ENCODE measurements around the gene E2F4.
A peak's percentile ranks its signal among the peaks of the same experiment; 100 is the strongest.

The E2F4 gene

GRCh38 chr16:67227567-67227921, 35.6 kb downstream of the E2F4 start:
- Histone ChIP-seq H2BK15ac (replicated peaks; ENCODE audit: low read depth) (no peak overlapping the region), H3K18ac (ENCODE audit: low read length) (no peak overlapping the region), H3K27me3 (ENCODE audit: insufficient read depth, low read length, poor library complexity) (no peaks in the 10 kb centered on the region), H3K4me3 (ENCODE audit: low read length) (peak overlapping the region; percentile 100), H3K56ac (ENCODE audit: low read length) (peak overlapping the region; percentile 96), H3K79me2 (ENCODE audit: control insufficient read depth, insufficient read depth, low read length) (peaks cover 13% of the 10 kb centered on the region), H3K9ac (ENCODE audit: low read length) (peak overlapping the region; percentile 97), H3K79me1 (ENCODE audit: low read length) (peaks cover 15% of the 10 kb centered on the region), H3K23ac (ENCODE audit: low read length) (no peak overlapping the region), H3K4me2 (ENCODE audit: low read length) (peak overlapping the region; percentile 99), H4K8ac (ENCODE audit: low read depth, low read length) (no peak overlapping the region), H3K36me3 (ENCODE audit: control insufficient read depth, insufficient read depth, low read length) (peaks cover 19% of the 10 kb centered on the region), H2BK5ac (ENCODE audit: low read length) (no peak overlapping the region), H2BK120ac (ENCODE audit: low read depth, low read length) (no peak overlapping the region), H3K4ac (ENCODE audit: low read depth, low read length) (no peak overlapping the region), H3K27ac (ENCODE audit: low read depth, low read length) (no peak overlapping the region), H3K4me1 (ENCODE audit: control insufficient read depth, low read depth, low read length) (peaks cover 2% of the 10 kb centered on the region), H2AK5ac (ENCODE audit: low read length) (no peak overlapping the region), H4K5ac (ENCODE audit: low read length) (no peak overlapping the region)
- DNase-seq: no peak
- WGBS (ENCODE audit: extremely low coverage, insufficient coverage, low lambda C conversion rate): no CpG with 5 or more reads among the region's 12 CpGs

- Histone ChIP-seq H4K8ac (ENCODE audit: low read depth, low read length) (no peak overlapping the region), H3K56ac (ENCODE audit: low read length) (no peak overlapping the region), H2BK15ac (replicated peaks; ENCODE audit: low read depth) (no peak overlapping the region), H3K23ac (ENCODE audit: low read length) (no peak overlapping the region), H3K79me2 (ENCODE audit: control insufficient read depth, insufficient read depth, low read length) (peaks cover 13% of the 10 kb centered on the region), H3K18ac (ENCODE audit: low read length) (no peak overlapping the region), H2AK5ac (ENCODE audit: low read length) (no peak overlapping the region), H3K27ac (ENCODE audit: low read depth, low read length) (no peak overlapping the region), H3K79me1 (ENCODE audit: low read length) (peaks cover 15% of the 10 kb centered on the region), H3K36me3 (ENCODE audit: control insufficient read depth, insufficient read depth, low read length) (peaks cover 19% of the 10 kb centered on the region), H3K27me3 (ENCODE audit: insufficient read depth, low read length, poor library complexity) (no peaks in the 10 kb centered on the region), H3K4me1 (ENCODE audit: control insufficient read depth, low read depth, low read length) (peaks cover 2% of the 10 kb centered on the region), H4K5ac (ENCODE audit: low read length) (no peak overlapping the region), H3K4ac (ENCODE audit: low read depth, low read length) (no peak overlapping the region), H2BK5ac (ENCODE audit: low read length) (no peak overlapping the region), H3K4me2 (ENCODE audit: low read length) (peak overlapping the region; percentile 99), H3K9ac (ENCODE audit: low read length) (peak overlapping the region; percentile 97), H3K4me3 (ENCODE audit: low read length) (no peak overlapping the region), H2BK120ac (ENCODE audit: low read depth, low read length) (no peak overlapping the region)
- no peak for DNase-seq
- WGBS (ENCODE audit: extremely low coverage, insufficient coverage, low lambda C conversion rate): no CpG with 5 or more reads among the region's 9 CpGs
Observed at GRCh38 chr16:67228034-67228785, 36.3 kb downstream of the E2F4 start.

- Histone ChIP-seq H4K5ac (ENCODE audit: low read length) (no peak overlapping the region), H3K4me1 (ENCODE audit: control insufficient read depth, low read depth, low read length) (peaks cover 2% of the 10 kb centered on the region), H3K27ac (ENCODE audit: low read depth, low read length) (no peak overlapping the region), H3K4ac (ENCODE audit: low read depth, low read length) (no peak overlapping the region), H2BK120ac (ENCODE audit: low read depth, low read length) (no peak overlapping the region), H3K23ac (ENCODE audit: low read length) (no peak overlapping the region), H4K8ac (ENCODE audit: low read depth, low read length) (no peak overlapping the region), H2AK5ac (ENCODE audit: low read length) (no peak overlapping the region), H3K56ac (ENCODE audit: low read length) (no peak overlapping the region), H3K18ac (ENCODE audit: low read length) (no peak overlapping the region), H2BK5ac (ENCODE audit: low read length) (no peak overlapping the region), H3K79me2 (ENCODE audit: control insufficient read depth, insufficient read depth, low read length) (peaks cover 13% of the 10 kb centered on the region), H3K36me3 (ENCODE audit: control insufficient read depth, insufficient read depth, low read length) (peaks cover 21% of the 10 kb centered on the region), H3K4me2 (ENCODE audit: low read length) (no peak overlapping the region), H3K4me3 (ENCODE audit: low read length) (no peak overlapping the region), H2BK15ac (replicated peaks; ENCODE audit: low read depth) (no peak overlapping the region), H3K9ac (ENCODE audit: low read length) (no peak overlapping the region), H3K79me1 (ENCODE audit: low read length) (peaks cover 15% of the 10 kb centered on the region), H3K27me3 (ENCODE audit: insufficient read depth, low read length, poor library complexity) (no peaks in the 10 kb centered on the region)
- no CpG with 5 or more reads among the region's 9 CpGs for WGBS (ENCODE audit: extremely low coverage, insufficient coverage, low lambda C conversion rate)
- DNase-seq: no peak
Observed at GRCh38 chr16:67228905-67229304, 37.0 kb downstream of the E2F4 start.

- H4K8ac ChIP-seq (ENCODE audit: low read depth, low read length): no peak overlapping the region
- H2BK15ac ChIP-seq (replicated peaks; ENCODE audit: low read depth): no peak overlapping the region
- DNase-seq: no peak
- no peaks in the 10 kb centered on the region for H3K27me3 ChIP-seq (ENCODE audit: insufficient read depth, low read length, poor library complexity)
- no peak overlapping the region for H2BK5ac ChIP-seq (ENCODE audit: low read length)
- H3K23ac ChIP-seq (ENCODE audit: low read length): no peak overlapping the region
- H3K27ac ChIP-seq (ENCODE audit: low read depth, low read length): no peak overlapping the region
- H2BK120ac ChIP-seq (ENCODE audit: low read depth, low read length): no peak overlapping the region
- H4K5ac ChIP-seq (ENCODE audit: low read length): no peak overlapping the region
- no peak overlapping the region for H3K4me2 ChIP-seq (ENCODE audit: low read length)
- peaks cover 15% of the 10 kb centered on the region for H3K79me1 ChIP-seq (ENCODE audit: low read length)
- no peak overlapping the region for H3K4me3 ChIP-seq (ENCODE audit: low read length)
- H3K4ac ChIP-seq (ENCODE audit: low read depth, low read length): no peak overlapping the region
- H3K36me3 ChIP-seq (ENCODE audit: control insufficient read depth, insufficient read depth, low read length): peaks cover 21% of the 10 kb centered on the region
- H3K18ac ChIP-seq (ENCODE audit: low read length): no peak overlapping the region
- no CpG with 5 or more reads among the region's 32 CpGs for WGBS (ENCODE audit: extremely low coverage, insufficient coverage, low lambda C conversion rate)
- H3K4me1 ChIP-seq (ENCODE audit: control insufficient read depth, low read depth, low read length): no peaks in the 10 kb centered on the region
- no peak overlapping the region for H3K9ac ChIP-seq (ENCODE audit: low read length)
- H2AK5ac ChIP-seq (ENCODE audit: low read length): no peak overlapping the region
- H3K79me2 ChIP-seq (ENCODE audit: control insufficient read depth, insufficient read depth, low read length): peaks cover 13% of the 10 kb centered on the region
- H3K56ac ChIP-seq (ENCODE audit: low read length): no peak overlapping the region
Observed at GRCh38 chr16:67229906-67230808, 38.2 kb downstream of the E2F4 start.

DNA sequence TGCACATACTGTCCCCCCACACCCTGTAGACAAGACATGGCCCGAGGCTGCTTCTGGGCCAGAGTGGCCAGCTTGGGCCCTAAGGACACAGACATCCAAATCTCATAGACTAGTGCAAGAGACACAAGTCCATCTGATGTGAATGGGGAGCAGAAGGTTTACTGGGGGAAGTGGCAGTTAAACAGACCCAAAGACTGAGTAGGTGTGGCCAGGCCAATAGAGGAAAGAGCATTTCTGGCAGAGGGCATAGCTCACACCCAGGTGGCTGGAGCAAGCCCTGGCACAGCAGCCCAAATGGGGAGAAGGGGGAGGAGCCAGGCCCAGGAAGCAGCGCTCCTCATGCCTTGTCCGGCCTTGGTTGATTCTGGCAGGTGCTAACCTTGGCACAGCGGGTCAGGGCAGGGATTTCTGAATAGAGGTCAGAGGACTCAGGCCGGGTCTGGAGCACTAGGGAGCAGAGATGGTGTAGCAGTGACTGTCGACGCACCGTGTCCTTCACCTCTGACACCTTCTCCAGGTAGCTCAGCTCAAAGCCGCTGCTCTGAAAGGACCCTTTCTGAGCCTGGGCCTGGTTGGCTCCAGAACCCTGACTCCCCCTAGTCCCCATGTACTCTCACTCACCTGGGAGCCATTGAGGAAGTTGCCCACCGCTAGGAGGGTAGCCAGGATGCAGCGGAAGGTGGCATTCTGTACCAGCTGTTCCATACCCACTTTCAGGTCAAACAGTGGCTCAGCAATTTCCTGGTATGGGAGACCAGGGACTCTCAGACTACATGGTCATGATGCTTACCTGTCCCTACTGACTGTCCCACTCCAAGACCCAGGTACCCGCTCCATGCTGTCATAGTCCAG, 39.1 kb downstream of the E2F4 start:
- Histone ChIP-seq H4K5ac (ENCODE audit: low read length) (no peak overlapping the region), H3K36me3 (ENCODE audit: control insufficient read depth, insufficient read depth, low read length) (peaks cover 26% of the 10 kb centered on the region), H3K23ac (ENCODE audit: low read length) (no peak overlapping the region), H3K56ac (ENCODE audit: low read length) (no peak overlapping the region), H3K27ac (ENCODE audit: low read depth, low read length) (no peak overlapping the region), H3K27me3 (ENCODE audit: insufficient read depth, low read length, poor library complexity) (no peaks in the 10 kb centered on the region), H2AK5ac (ENCODE audit: low read length) (no peak overlapping the region), H3K79me1 (ENCODE audit: low read length) (peaks cover 15% of the 10 kb centered on the region), H3K79me2 (ENCODE audit: control insufficient read depth, insufficient read depth, low read length) (peaks cover 13% of the 10 kb centered on the region), H2BK120ac (ENCODE audit: low read depth, low read length) (no peak overlapping the region), H3K4me3 (ENCODE audit: low read length) (no peak overlapping the region), H3K4ac (ENCODE audit: low read depth, low read length) (no peak overlapping the region), H3K18ac (ENCODE audit: low read length) (no peak overlapping the region), H2BK15ac (replicated peaks; ENCODE audit: low read depth) (no peak overlapping the region), H2BK5ac (ENCODE audit: low read length) (no peak overlapping the region), H3K4me2 (ENCODE audit: low read length) (no peak overlapping the region), H3K4me1 (ENCODE audit: control insufficient read depth, low read depth, low read length) (no peaks in the 10 kb centered on the region), H4K8ac (ENCODE audit: low read depth, low read length) (no peak overlapping the region), H3K9ac (ENCODE audit: low read length) (no peak overlapping the region)
- DNase-seq: no peak
- WGBS (ENCODE audit: extremely low coverage, insufficient coverage, low lambda C conversion rate): no CpG with 5 or more reads among the region's 12 CpGs

Data from mesendoderm (in vitro differentiated cells).